Measurements from ENCODE around the gene TOE1.

- TF ChIP-seq CTCF (IDR thresholded peaks at IDR 0.05 in 4 of 5, conservative IDR thresholded peaks at IDR 0.05 in 1 of 5) (no peak), POLR2A (IDR thresholded peaks at IDR 0.05) (no peak)
These were observed 39.3 kb upstream of the TOE1 start for GRCh38 chr1:45300669-45300997.

All from gastrocnemius medialis (tissue), 4 donors.